ENCODE measurements around the gene ANKRD29. TPM values are rescaled to one million over a fixed set of nuclear protein-coding genes. Genes with fewer than 3 reads are reported as not detected.

The ANKRD29 gene
- total and polyA plus RNA-seq, 2 donors (not counting 3 experiments of a cell fraction or from before 2014, with no cell fraction given): 0.03 to 2.6 TPM

GRCh38 chr18:23595591-23595990 is 67.1 kb downstream of the ANKRD29 start:
- no peaks in the 10 kb centered on the region for H3K9me1 ChIP-seq (replicated peaks; ENCODE audit: control insufficient read depth, extremely low read depth, insufficient read depth, low read length)
- H3K4me2 ChIP-seq (ENCODE audit: insufficient read depth, low read length): no peak overlapping the region
- dilution Hi-C loops (cut with MboI; ENCODE audit: extremely low pct_ligation_motif_present, low sequenced_read_pairs) (no loop called here), intact Hi-C loops (cut with micrococcal nuclease) (no loop called here)
- H2AFZ ChIP-seq (ENCODE audit: low read depth, low read length): no peak overlapping the region
- H3K4me1 ChIP-seq (ENCODE audit: control insufficient read depth, extremely low read depth, insufficient read depth, low read length): peaks cover 11% of the 10 kb centered on the region
- H3K4me3 ChIP-seq (replicated peaks in 1 of 3; ENCODE audit: insufficient read depth in 1 of 3, low read depth in 1 of 3, low read length in 3 of 3): no peak overlapping the region
- no peak for DNase-seq (ENCODE audit: low read depth, low spot score)
- no peaks in the 10 kb centered on the region for H4K20me1 ChIP-seq (replicated peaks; ENCODE audit: control insufficient read depth, extremely low read depth, insufficient read depth, low read length)
- H3K9me3 ChIP-seq (replicated peaks; ENCODE audit: control insufficient read depth, insufficient read depth, low read length): no peaks in the 10 kb centered on the region
- H3K27me3 ChIP-seq (ENCODE audit: control insufficient read depth in 2 of 2, insufficient read depth in 2 of 2, low read length in 2 of 2): no peaks in the 10 kb centered on the region
- H3K36me3 ChIP-seq (ENCODE audit: control insufficient read depth in 2 of 2, extremely low read depth in 1 of 2, insufficient read depth in 2 of 2, low read length in 2 of 2): no peaks in the 10 kb centered on the region
- H3K27ac ChIP-seq (ENCODE audit: insufficient read depth, low read depth, low read length): no peak overlapping the region
- FAIRE-seq: no peak
- no TSS peak for BruUV-seq (replicated peaks)
- TF ChIP-seq, protein P1, sequence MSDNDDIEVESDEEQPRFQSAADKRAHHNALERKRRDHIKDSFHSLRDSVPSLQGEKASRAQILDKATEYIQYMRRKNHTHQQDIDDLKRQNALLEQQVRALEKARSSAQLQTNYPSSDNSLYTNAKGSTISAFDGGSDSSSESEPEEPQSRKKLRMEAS (IDR thresholded peaks at IDR 0.05; ENCODE audit: insufficient read depth, insufficient read length): no peak
- no peak for TF ChIP-seq CTCF (IDR thresholded peaks at IDR 0.05; ENCODE audit: extremely low read depth in 1 of 2, insufficient read depth in 1 of 2, low read depth in 1 of 2, low read length in 2 of 2)
- TF ChIP-seq POLR2A (IDR thresholded peaks at IDR 0.05; ENCODE audit: low read depth, low read length): no peak
- no peak for TF ChIP-seq EZH2 (IDR thresholded peaks at IDR 0.05; ENCODE audit: borderline replicate concordance, low read depth, low read length, severe bottlenecking)
- TF ChIP-seq MYC (IDR thresholded peaks at IDR 0.05; ENCODE audit: low read depth, low read length): no peak
- no peak for TF ChIP-seq JUN (IDR thresholded peaks at IDR 0.05; ENCODE audit: borderline replicate concordance, insufficient read depth, insufficient read length, low read depth)
- no peak for TF ChIP-seq GATA2 (IDR thresholded peaks at IDR 0.05; ENCODE audit: insufficient read depth, insufficient read length, low read depth, low read length)
- TF ChIP-seq FOS (IDR thresholded peaks at IDR 0.05; ENCODE audit: borderline replicate concordance, insufficient read depth, low read length): no peak
- no peak for TF ChIP-seq POLR2AphosphoS5 (IDR thresholded peaks at IDR 0.05; ENCODE audit: insufficient read depth, low read depth, low read length)
- CTCF ChIA-PET: no interaction called here
- H3K79me2 ChIP-seq (ENCODE audit: control insufficient read depth, insufficient read depth, low read length): no peaks in the 10 kb centered on the region
- no peak overlapping the region for H3K9ac ChIP-seq (replicated peaks; ENCODE audit: extremely low read depth, insufficient read depth, low read length)
- POLR2A ChIA-PET: interaction anchor here (1.0 kb wide), 1 partner anchor 10 kb away, joined by 3 read pairs; the partner anchor contains the start of gene NPC1
